ELF-1 (cell line): ENCODE measurements around the gene RANBP17.
A peak's percentile ranks its signal among the peaks of the same experiment; 100 is the strongest.
"Not testable (repeated sequence)": the region's sequence is repeated elsewhere in the genome, so short reads cannot be mapped to it uniquely, and the experiment has no call there.

ENCODE experiments used
- DNase-seq: peaks from one replicate; pipeline ENCODE4 v3.0.0-alpha.2; 2016; ENCODE audit warnings: low read depth, low spot score

The RANBP17 gene

GRCh38 chr5:170867825-170868224, 6.0 kb downstream of the RANBP17 start:
- DNase-seq: no peak

- not testable (repeated sequence) for DNase-seq
These were observed 8.6 kb downstream of the RANBP17 start for GRCh38 chr5:170870390-170870789.

- no peak for DNase-seq
These were observed 12.2 kb downstream of the RANBP17 start for GRCh38 chr5:170874017-170874416.

GRCh38 chr5:170875811-170876210, 14.0 kb downstream of the RANBP17 start:
- no peak for DNase-seq

GRCh38 chr5:170880084-170880483, 18.3 kb downstream of the RANBP17 start:
- no peak for DNase-seq

GRCh38 chr5:170882345-170882744, 20.5 kb downstream of the RANBP17 start:
- no peak for DNase-seq

GRCh38 chr5:170885256-170885655, 23.4 kb downstream of the RANBP17 start:
- no peak for DNase-seq

GRCh38 chr5:170885809-170886208, 24.0 kb downstream of the RANBP17 start:
- no peak for DNase-seq

GRCh38 chr5:170886210-170886894, 24.5 kb downstream of the RANBP17 start:
- DNase-seq: no peak

GRCh38 chr5:170892196-170892595, 30.4 kb downstream of the RANBP17 start:
- no peak for DNase-seq

- DNase-seq: no peak
These were observed 32.8 kb downstream of the RANBP17 start for GRCh38 chr5:170894665-170895064.

- DNase-seq: peak; percentile 93
These were observed 35.0 kb downstream of the RANBP17 start for GRCh38 chr5:170896779-170897178.

GRCh38 chr5:170903075-170903474, 41.3 kb downstream of the RANBP17 start:
- DNase-seq: peak; percentile 80

- DNase-seq: no peak
These were observed 45.9 kb downstream of the RANBP17 start for GRCh38 chr5:170907758-170908157.

- DNase-seq: no peak
These were observed 51.8 kb downstream of the RANBP17 start for GRCh38 chr5:170913573-170913972.

GRCh38 chr5:170917113-170917512, 55.3 kb downstream of the RANBP17 start:
- DNase-seq: no peak

- no peak for DNase-seq
These were observed 58.4 kb downstream of the RANBP17 start for GRCh38 chr5:170920196-170920595.

- peak; percentile 50 for DNase-seq
These were observed 60.5 kb downstream of the RANBP17 start for GRCh38 chr5:170922331-170922730.

- no peak for DNase-seq
These were observed 62.2 kb downstream of the RANBP17 start for GRCh38 chr5:170923910-170924620.

- DNase-seq: peak; percentile 54
These were observed 73.9 kb downstream of the RANBP17 start for GRCh38 chr5:170935534-170936218.

- no peak for DNase-seq
These were observed 75.3 kb downstream of the RANBP17 start for GRCh38 chr5:170937072-170937471.

GRCh38 chr5:170937914-170938313, 76.1 kb downstream of the RANBP17 start:
- no peak for DNase-seq

GRCh38 chr5:170939178-170939577, 77.4 kb downstream of the RANBP17 start:
- DNase-seq: no peak
